Measurements from ENCODE around the gene GRK3.

GRCh38 chr22:25762147-25762546, 197.7 kb downstream of the GRK3 start:
- TF ChIP-seq CTCF (conservative IDR thresholded peaks at IDR 0.05; ENCODE audit: low read depth, low read length): no peak
- TF ChIP-seq EZH2 (IDR thresholded peaks at IDR 0.05; ENCODE audit: borderline replicate concordance, low read depth, low read length, poor library complexity, severe bottlenecking): no peak

Data from A673 (cell line).